H1 (cell line): ENCODE data around the gene PSORS1C2. TPM values are rescaled to one million over a fixed set of nuclear protein-coding genes. Genes with fewer than 3 reads are reported as not detected.

ENCODE experiments used
- CTCF ChIA-PET: fragments of 300-600 bp; sonication (Branson Sonifier 250); formaldehyde crosslinking; loops from one replicate; lab custom pipeline; 2021; ENCODE audit not compliant: partially characterized antibody; lab: Charles Lee
- POLR2A ChIA-PET: fragments of 300-600 bp; sonication (Branson Sonifier 250); formaldehyde crosslinking; loops from one replicate; lab custom pipeline; 2021; ENCODE audit warnings: inconsistent platforms; ENCODE audit not compliant: partially characterized antibody; lab: Charles Lee
- DNase-seq, 2 experiments: peaks; one replicate each; pipeline versions ENCODE4 v3.0.0 to v3.0.0-alpha.2; 2010 to 2022; ENCODE audit warnings: low spot score in 2 of 2, low read depth in 1 of 2, mixed read lengths in 1 of 2
- FAIRE-seq: peaks from 2 replicates; lab custom pipeline; 2011; peaks lifted over from hg19 to GRCh38; lab: Jason Lieb, UNC
- H2AFZ ChIP-seq: 2 replicates; pipeline ENCODE4 v1.8.1; 2012; ENCODE audit warnings: low read length, inconsistent platforms
- H2AK5ac ChIP-seq: 2 replicates; pipeline ENCODE4 v1.6.1; 2013; ENCODE audit warnings: low read depth, low read length
- H2BK120ac ChIP-seq: replicated peaks from 2 replicates; pipeline ENCODE3; 2013; ENCODE audit warnings: low read depth, low read length, inconsistent platforms
- H2BK12ac ChIP-seq: 2 replicates; pipeline ENCODE4 v1.6.1; 2013; ENCODE audit warnings: low read depth, low read length
- H2BK15ac ChIP-seq: 2 replicates; pipeline ENCODE4 v1.6.1; 2013; ENCODE audit warnings: low read length
- H2BK20ac ChIP-seq: 2 replicates; pipeline ENCODE4 v1.6.1; 2013; ENCODE audit warnings: low read length
- H2BK5ac ChIP-seq: 2 replicates; pipeline ENCODE4 v1.6.1; 2013; ENCODE audit warnings: low read depth, low read length
- H3K14ac ChIP-seq: 2 replicates; pipeline ENCODE4 v1.6.1; 2013; ENCODE audit warnings: inconsistent platforms; ENCODE audit not compliant: insufficient read length
- H3K18ac ChIP-seq: 2 replicates; pipeline ENCODE4 v1.6.1; 2013; ENCODE audit warnings: low read length; ENCODE audit errors: extremely low read depth
- H3K23ac ChIP-seq: 2 replicates; pipeline ENCODE4 v1.6.1; 2013; ENCODE audit warnings: inconsistent platforms; ENCODE audit not compliant: insufficient read length
- H3K23me2 ChIP-seq: 2 replicates; pipeline ENCODE4 v1.6.1; 2013; ENCODE audit warnings: low read depth, low read length
- H3K27ac ChIP-seq: 2 replicates; pipeline ENCODE4 v1.6.1; 2011; ENCODE audit warnings: low read depth, low read length, inconsistent platforms
- H3K27me3 ChIP-seq, 4 experiments: replicated peaks in 1 of 4; 1 replicate in 1 of 4; 2 replicates in 3 of 4; pipeline versions ENCODE4 v1.6.1 to v1.8.1; 2011 to 2013; ENCODE audit warnings: low read length in 3 of 4, mild to moderate bottlenecking in 3 of 4, inconsistent platforms in 2 of 4, mixed read lengths in 2 of 4, moderate library complexity in 1 of 4; ENCODE audit not compliant: control insufficient read depth in 3 of 4, insufficient read depth in 3 of 4; ENCODE audit errors: extremely low read depth in 1 of 4
- H3K36me3 ChIP-seq, 4 experiments: 2 replicates each; pipeline versions ENCODE4 v1.6.1 to v1.8.1; 2011 to 2013; ENCODE audit warnings: mild to moderate bottlenecking in 4 of 4, low read length in 3 of 4, moderate library complexity in 2 of 4, control low read depth in 1 of 4, inconsistent platforms in 1 of 4; ENCODE audit not compliant: insufficient read depth in 4 of 4, control insufficient read depth in 2 of 4
- H3K4ac ChIP-seq: replicated peaks from 2 replicates; pipeline ENCODE3; 2013; ENCODE audit warnings: low read length, low read depth, mixed read lengths, inconsistent platforms; ENCODE audit not compliant: insufficient read length
- H3K4me1 ChIP-seq, 4 experiments: replicated peaks in 1 of 4; 1 replicate in 1 of 4; 2 replicates in 3 of 4; pipeline versions ENCODE4 v1.6.1 to v1.8.1; 2011 to 2013; ENCODE audit warnings: low read length in 3 of 4, inconsistent platforms in 2 of 4, mixed read lengths in 1 of 4; ENCODE audit not compliant: insufficient read depth in 4 of 4, control insufficient read depth in 3 of 4
- H3K4me2 ChIP-seq, 2 experiments: 2 replicates each; pipeline versions ENCODE4 v1.6.1 to v1.8.1; 2011 to 2013; ENCODE audit warnings: low read depth in 2 of 2, low read length in 2 of 2, control low read depth in 1 of 2, inconsistent platforms in 1 of 2, mild to moderate bottlenecking in 1 of 2; ENCODE audit not compliant: insufficient read depth in 1 of 2
- H3K4me3 ChIP-seq, 4 experiments: fragments of 200-600, 300-600 bp in 1 of 4; sonication (generic), shearing (Covaris generic), sonication (Bioruptor Twin) in 1 of 4; 2 replicates each; pipeline versions ENCODE4 v1.5.1 to v1.8.1; 2011 to 2016; ENCODE audit warnings: low read length in 4 of 4, low read depth in 3 of 4, control low read depth in 2 of 4, inconsistent platforms in 2 of 4, mild to moderate bottlenecking in 2 of 4, mixed read lengths in 1 of 4, moderate library complexity in 1 of 4; ENCODE audit not compliant: insufficient read depth in 2 of 4; ENCODE audit errors: extremely low read depth in 1 of 4
- H3K56ac ChIP-seq: replicated peaks from 2 replicates; pipeline ENCODE3; 2013; ENCODE audit warnings: low read depth, mild to moderate bottlenecking, mixed read lengths, low read length, inconsistent platforms; ENCODE audit not compliant: insufficient read length
- H3K79me1 ChIP-seq: 2 replicates; pipeline ENCODE4 v1.6.1; 2013; ENCODE audit warnings: low read depth, low read length, control low read depth
- H3K79me2 ChIP-seq, 2 experiments: 2 replicates each; pipeline versions ENCODE4 v1.6.1 to v1.8.1; 2012 to 2013; ENCODE audit warnings: low read length in 2 of 2, mild to moderate bottlenecking in 2 of 2, inconsistent platforms in 1 of 2; ENCODE audit not compliant: insufficient read depth in 2 of 2, control insufficient read depth in 1 of 2
- H3K9ac ChIP-seq, 4 experiments: replicated peaks in 1 of 4; 1 replicate in 1 of 4; 2 replicates in 3 of 4; pipeline versions ENCODE4 v1.6.1 to v1.8.1; 2011 to 2013; ENCODE audit warnings: low read depth in 3 of 4, low read length in 3 of 4, control low read depth in 2 of 4, mild to moderate bottlenecking in 2 of 4, moderate library complexity in 2 of 4, inconsistent platforms in 1 of 4; ENCODE audit errors: extremely low read depth in 1 of 4
- H3K9me3 ChIP-seq, 2 experiments: 2 replicates each; pipeline versions ENCODE4 v1.6.1 to v1.8.1; 2012 to 2013; ENCODE audit warnings: mild to moderate bottlenecking in 2 of 2, moderate library complexity in 2 of 2, control low read depth in 1 of 2, inconsistent platforms in 1 of 2, low read depth in 1 of 2, low read length in 1 of 2, mixed read lengths in 1 of 2; ENCODE audit not compliant: insufficient read depth in 2 of 2
- H4K20me1 ChIP-seq, 2 experiments: replicated peaks in 1 of 2; 2 replicates each; pipeline versions ENCODE3 to v1.8.1; 2011 to 2013; ENCODE audit warnings: inconsistent platforms in 2 of 2, low read length in 2 of 2, mild to moderate bottlenecking in 1 of 2; ENCODE audit not compliant: insufficient read depth in 2 of 2, control insufficient read depth in 1 of 2
- H4K5ac ChIP-seq: 2 replicates; pipeline ENCODE4 v1.6.1; 2013; ENCODE audit warnings: low read length, low read depth, mixed read lengths, inconsistent platforms; ENCODE audit not compliant: insufficient read length
- H4K8ac ChIP-seq: 2 replicates; pipeline ENCODE4 v1.8.0; 2013; ENCODE audit warnings: mild to moderate bottlenecking, moderate library complexity, low read length, inconsistent platforms; ENCODE audit not compliant: insufficient read depth; ENCODE audit errors: extremely low read depth
- H4K91ac ChIP-seq: replicated peaks from 2 replicates; pipeline ENCODE3; 2013; ENCODE audit warnings: low read length, mixed read lengths, inconsistent platforms; ENCODE audit not compliant: insufficient read length
- BACH1 ChIP-seq: IDR thresholded peaks from 2 replicates; pipeline ENCODE4 v1.6.1; 2012; ENCODE audit warnings: low read length, improper control_type of control experiment
- CEBPB ChIP-seq: IDR thresholded peaks from 2 replicates; pipeline ENCODE4 v1.6.1; 2012; ENCODE audit warnings: low read depth, low read length
- GTF2F1 ChIP-seq: IDR thresholded peaks from 2 replicates; pipeline ENCODE4 v1.6.1; 2012; ENCODE audit warnings: low read depth, low read length, improper control_type of control experiment, borderline replicate concordance
- NRF1 ChIP-seq: IDR thresholded peaks from 2 replicates; pipeline ENCODE4 v1.6.1; 2011; ENCODE audit warnings: mild to moderate bottlenecking, low read depth, low read length, improper control_type of control experiment
- RBBP5 ChIP-seq: IDR thresholded peaks from 2 replicates; pipeline ENCODE4 v1.7.1; 2012; ENCODE audit warnings: low read depth, mild to moderate bottlenecking, inconsistent platforms, low read length, moderate library complexity, borderline replicate concordance
- RFX5 ChIP-seq: IDR thresholded peaks from 2 replicates; pipeline ENCODE4 v1.6.1; 2011; ENCODE audit warnings: low read depth, low read length, improper control_type of control experiment, borderline replicate concordance
- SIN3A ChIP-seq, 2 experiments: IDR thresholded peaks in 1 of 2; conservative IDR thresholded peaks in 1 of 2; 2 replicates each; pipeline ENCODE4 v1.6.1; 2011 to 2012; ENCODE audit warnings: low read length in 2 of 2, improper control_type of control experiment in 1 of 2, low read depth in 1 of 2, mild to moderate bottlenecking in 1 of 2
- SIRT6 ChIP-seq: IDR thresholded peaks from one replicate; pipeline ENCODE4 v1.7.1; 2012; ENCODE audit warnings: low read length, inconsistent platforms
- WGBS, 2 experiments: shearing (Covaris generic) in 1 of 2; methylation state at CpG; one replicate each; pipeline versions ENCODE4 v1.1.6 to v1.1.7; 2013 to 2015; ENCODE audit warnings: low lambda C conversion rate in 2 of 2, mixed read lengths in 2 of 2, inconsistent platforms in 1 of 2, low coverage in 1 of 2, missing lambda C conversion rate in 1 of 2; ENCODE audit not compliant: insufficient replicate concordance in 2 of 2, insufficient coverage in 1 of 2, insufficient read length in 1 of 2; ENCODE audit errors: extremely low coverage in 1 of 2, missing lambda C conversion rate in 1 of 2; 5-methylcytosine and 5-hydroxymethylcytosine counted together
- polyA plus RNA-seq, 7 experiments: library from polyadenylated mRNA; depleted of rRNA in 3 of 7; stranded (reverse) in 5 of 7; unstranded in 2 of 7; fragments of >200 nt in 5 of 7; fragments of 200-250 nt in 2 of 7; gene quantifications; 1 replicate in 5 of 7; 2 replicates in 1 of 7; 4 replicates in 1 of 7; pipeline versions ENCODE4 v1.2.1 to v1.2.3, GENCODE V29; 2011 to 2013; ENCODE audit warnings: missing spikeins in 2 of 7, mixed read lengths in 2 of 7
- total RNA-seq: library from RNA; stranded (reverse); fragmentation: NEBNext Ultra II Directional; extraction: Animal tissue kit (Norgen Biotek cat#: 25700); gene quantifications from 2 replicates; pipeline ENCODE4 v1.2.1, GENCODE V29; 2021
- TF ChIP-seq, protein P1 (sequence below): IDR thresholded peaks from 2 replicates; pipeline ENCODE4 v1.6.1; 2011; ENCODE audit warnings: low read length, improper control_type of control experiment

The PSORS1C2 gene
- total and polyA plus RNA-seq, 2 of the 8 experiments (the other 6 are each of a cell fraction or from before 2014, with no cell fraction given): 0.11 TPM; not detected in 1

- TF ChIP-seq GTF2F1: no peak
- no peak for TF ChIP-seq CEBPB
- no peak for TF ChIP-seq RBBP5
- TF ChIP-seq RFX5: no peak
- TF ChIP-seq SIRT6: no peak
- TF ChIP-seq NRF1: no peak
- no peak for TF ChIP-seq SIN3A (conservative IDR thresholded peaks at IDR 0.05 in 1 of 2, IDR thresholded peaks at IDR 0.05 in 1 of 2; ENCODE audit: low read depth in 1 of 2, low read length in 2 of 2)
- no peak for TF ChIP-seq BACH1
- TF ChIP-seq, protein P1, sequence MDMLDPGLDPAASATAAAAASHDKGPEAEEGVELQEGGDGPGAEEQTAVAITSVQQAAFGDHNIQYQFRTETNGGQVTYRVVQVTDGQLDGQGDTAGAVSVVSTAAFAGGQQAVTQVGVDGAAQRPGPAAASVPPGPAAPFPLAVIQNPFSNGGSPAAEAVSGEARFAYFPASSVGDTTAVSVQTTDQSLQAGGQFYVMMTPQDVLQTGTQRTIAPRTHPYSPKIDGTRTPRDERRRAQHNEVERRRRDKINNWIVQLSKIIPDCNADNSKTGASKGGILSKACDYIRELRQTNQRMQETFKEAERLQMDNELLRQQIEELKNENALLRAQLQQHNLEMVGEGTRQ: no peak
- no peak overlapping the region for H3K18ac ChIP-seq
- H3K4me1 ChIP-seq: peaks cover 0 to 8% (median 4%) of the 10 kb centered on the region in 4 experiments; a peak in 4 of 7 replicates
- H3K79me2 ChIP-seq: no peaks in the 10 kb centered on the region
- no peak overlapping the region for H3K4ac ChIP-seq
- no peak overlapping the region for H3K9ac ChIP-seq
- H3K14ac ChIP-seq: no peak overlapping the region
- H4K8ac ChIP-seq: no peak overlapping the region
- no peak for DNase-seq
- no peak overlapping the region for H2BK5ac ChIP-seq
- no peak overlapping the region for H2BK12ac ChIP-seq
- H3K9me3 ChIP-seq: no peaks in the 10 kb centered on the region
- no peak overlapping the region for H4K5ac ChIP-seq
- H2BK15ac ChIP-seq: no peak overlapping the region
- no peak overlapping the region for H2BK20ac ChIP-seq
- no peak overlapping the region for H3K4me2 ChIP-seq
- no peak overlapping the region for H3K23ac ChIP-seq
- CTCF ChIA-PET: interaction anchor here (1.2 to 16.4 kb wide), 7 partner anchors 8 to 53 kb away, joined by 3 to 170 read pairs (median 5); no protein-coding TSS in a partner anchor
- no peaks in the 10 kb centered on the region for H3K27me3 ChIP-seq
- H2BK120ac ChIP-seq: no peak overlapping the region
- FAIRE-seq: no peak
- no peak overlapping the region for H4K91ac ChIP-seq
- no peak overlapping the region for H3K27ac ChIP-seq
- peaks cover 2 to 35% (median 7%) of the 10 kb centered on the region in 4 experiments; a peak in 7 of 8 replicates for H3K36me3 ChIP-seq
- H4K20me1 ChIP-seq: peaks cover 0 to 3% of the 10 kb centered on the region in 2 experiments
- H3K79me1 ChIP-seq: no peaks in the 10 kb centered on the region
- WGBS, 2 experiments: 75% methylated on average over 11 of the region's 11 CpGs; no CpG with 5 or more reads in 1 of the 2 experiments
- no peaks in the 10 kb centered on the region; the same call in 1 of the 2 replicates for H3K23me2 ChIP-seq
- POLR2A ChIA-PET: interaction anchor here (0.6 to 68.5 kb wide), 3 partner anchors 3 to 444 kb away, joined by 4 to 2251 read pairs (median 2251); partner anchors contain the start of genes CCHCR1, CDSN, POU5F1 and PSORS1C1
- no peak overlapping the region for H2AFZ ChIP-seq
- H3K4me3 ChIP-seq: no peak overlapping the region
- H3K56ac ChIP-seq: no peak overlapping the region
- no peak overlapping the region for H2AK5ac ChIP-seq
Measured at GRCh38 chr6:31144970-31145340, 6.1 kb upstream of the PSORS1C2 start.
